Measurements from ENCODE around the gene CXCR6. TPM values are rescaled to one million over a fixed set of nuclear protein-coding genes. Genes with fewer than 3 reads are reported as not detected.

Gene CXCR6
- total and polyA plus RNA-seq, 2 of the 13 experiments (the other 11 are each of a cell fraction or from before 2014, with no cell fraction given), result not detected

- BruUV-seq (replicated peaks), result no TSS peak
- ChIA-PET POLR2A (no interaction called here), CTCF (ENCODE audit: low intra/inter-chr PET ratio, low total read pairs) (no interaction called here)
- DNase-seq (ENCODE audit: low spot score), result no peak
- FAIRE-seq, result no peak
- in situ Hi-C loops (cut with HindIII; ENCODE audit: extremely low pct_ligation_motif_present, low pct_unique_long_range_greater_than_20kb) (no loop called here), intact Hi-C loops (cut with micrococcal nuclease; ENCODE audit: unreplicated experiment) (no loop called here)
- Histone ChIP-seq H3K27me3 (ENCODE audit: control insufficient read depth in 1 of 2, insufficient read depth in 2 of 2, low read length in 2 of 2) (no peaks in the 10 kb centered on the region), H3K36me3 (replicated peaks in 1 of 2; ENCODE audit: control insufficient read depth in 1 of 2, insufficient read depth in 2 of 2, low read length in 2 of 2) (peaks cover 49 to 93% of the 10 kb centered on the region in 2 experiments), H3K9ac (ENCODE audit: insufficient read depth, low read depth, low read length) (no peak overlapping the region), H4K20me1 (ENCODE audit: insufficient read depth, low read length) (no peaks in the 10 kb centered on the region), H3K27ac (ENCODE audit: extremely low read length, insufficient read depth, low read length) (no peak overlapping the region), H3K4me2 (ENCODE audit: low read depth, low read length) (no peak overlapping the region), H3K4me1 (ENCODE audit: insufficient read depth, low read length) (no peaks in the 10 kb centered on the region), H3K4me3 (replicated peaks in 1 of 3; ENCODE audit: insufficient read depth in 1 of 3, low read depth in 2 of 3, low read length in 3 of 3) (no peak overlapping the region), H2AFZ (ENCODE audit: low read length) (no peak overlapping the region), H3K9me3 (ENCODE audit: low read length) (no peaks in the 10 kb centered on the region), H3K79me2 (ENCODE audit: insufficient read depth, low read length) (no peaks in the 10 kb centered on the region)
- ATAC-seq, result no peak
- TF ChIP-seq RFXANK (CRISPR knock-in tag; IDR thresholded peaks at IDR 0.05) (no peak), SRY (CRISPR knock-in tag; IDR thresholded peaks at IDR 0.05) (no peak), ZNF441 (CRISPR knock-in tag; IDR thresholded peaks at IDR 0.05; ENCODE audit: borderline replicate concordance) (no peak), DMAP1 (CRISPR knock-in tag; IDR thresholded peaks at IDR 0.05) (no peak), RNF2 (conservative IDR thresholded peaks at IDR 0.05; ENCODE audit: low read depth) (no peak), ZNF383 (CRISPR knock-in tag; IDR thresholded peaks at IDR 0.05; ENCODE audit: borderline replicate concordance) (no peak), ZNF660 (CRISPR knock-in tag; IDR thresholded peaks at IDR 0.05; ENCODE audit: borderline replicate concordance, low read depth) (no peak), ZNF180 (CRISPR knock-in tag; IDR thresholded peaks at IDR 0.05; ENCODE audit: borderline replicate concordance, low read depth) (no peak), HOXA7 (CRISPR knock-in tag; IDR thresholded peaks at IDR 0.05) (no peak), ZSCAN9 (CRISPR knock-in tag; IDR thresholded peaks at IDR 0.05; ENCODE audit: borderline replicate concordance) (no peak), REL (CRISPR knock-in tag; conservative IDR thresholded peaks at IDR 0.05) (no peak), AKAP8 (CRISPR knock-in tag; IDR thresholded peaks at IDR 0.05) (no peak), ZNF33A (CRISPR knock-in tag; IDR thresholded peaks at IDR 0.05; ENCODE audit: borderline replicate concordance) (no peak), POLR2G (IDR thresholded peaks at IDR 0.05; ENCODE audit: low read depth, low read length) (no peak), TCF7 (IDR thresholded peaks at IDR 0.05; ENCODE audit: low read depth) (no peak), ZNF615 (CRISPR knock-in tag; IDR thresholded peaks at IDR 0.05; ENCODE audit: borderline replicate concordance) (no peak), JUNB (CRISPR knock-in tag; IDR thresholded peaks at IDR 0.05; ENCODE audit: borderline replicate concordance) (no peak)
- TF ChIP-seq, protein P1, sequence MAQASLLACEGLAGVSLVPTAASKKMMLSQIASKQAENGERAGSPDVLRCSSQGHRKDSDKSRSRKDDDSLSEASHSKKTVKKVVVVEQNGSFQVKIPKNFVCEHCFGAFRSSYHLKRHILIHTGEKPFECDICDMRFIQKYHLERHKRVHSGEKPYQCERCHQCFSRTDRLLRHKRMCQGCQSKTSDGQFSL (CRISPR knock-in tag; IDR thresholded peaks at IDR 0.05), result no peak
- WGBS (ENCODE audit: low lambda C conversion rate), result 96% methylated on average over 6 of the region's 6 CpGs
These were observed 8.7 kb downstream of the CXCR6 start for GRCh38 chr3:45951946-45952345.
